Liver (tissue), 9 donors: ENCODE data around the gene TBC1D5. TPM values are rescaled to one million over a fixed set of nuclear protein-coding genes. Genes with fewer than 3 reads are reported as not detected.

Experiments
- DNase-seq: peaks from one replicate; pipeline ENCODE4 v3.0.0-alpha.2; 2017; ENCODE audit warnings: low spot score
- H3K27ac ChIP-seq, 2 donors: one replicate each; pipeline ENCODE4 v1.7.0; 2013; ENCODE audit warnings: inconsistent platforms in 2 of 2, low read length in 2 of 2, control low read depth in 1 of 2, low read depth in 1 of 2, mild to moderate bottlenecking in 1 of 2
- H3K27me3 ChIP-seq, 4 donors: one replicate each; pipeline versions ENCODE4 v1.6.1 to v1.7.0; 2013; ENCODE audit warnings: low read length in 3 of 4, inconsistent platforms in 1 of 4, mild to moderate bottlenecking in 1 of 4, moderate library complexity in 1 of 4; ENCODE audit not compliant: control insufficient read depth in 4 of 4, insufficient read depth in 4 of 4
- H3K36me3 ChIP-seq, 4 donors: one replicate each; pipeline versions ENCODE4 v1.6.1 to v1.7.0; 2013; ENCODE audit warnings: low read length in 3 of 4, mild to moderate bottlenecking in 3 of 4, low read depth in 1 of 4, moderate library complexity in 1 of 4; ENCODE audit not compliant: control insufficient read depth in 4 of 4, insufficient read depth in 3 of 4
- H3K4me1 ChIP-seq, 4 donors: one replicate each; pipeline versions ENCODE4 v1.6.1 to v1.7.0; 2013; ENCODE audit warnings: low read length in 3 of 4, mild to moderate bottlenecking in 3 of 4, moderate library complexity in 1 of 4; ENCODE audit not compliant: control insufficient read depth in 4 of 4, insufficient read depth in 4 of 4
- H3K4me3 ChIP-seq, 3 donors: one replicate each; pipeline versions ENCODE4 v1.6.1 to v1.7.0; 2013; ENCODE audit warnings: low read length in 3 of 3, control low read depth in 1 of 3, low read depth in 1 of 3, mild to moderate bottlenecking in 1 of 3
- H3K9ac ChIP-seq, 2 donors: one replicate each; pipeline ENCODE4 v1.7.0; 2013; ENCODE audit warnings: low read length in 2 of 2, mild to moderate bottlenecking in 2 of 2, moderate library complexity in 2 of 2, control low read depth in 1 of 2, low read depth in 1 of 2
- H3K9me3 ChIP-seq, 4 donors: one replicate each; pipeline versions ENCODE4 v1.6.1 to v1.7.0; 2013; ENCODE audit warnings: low read length in 3 of 4; ENCODE audit not compliant: control insufficient read depth in 4 of 4
- ATF3 ChIP-seq: IDR thresholded peaks from 2 replicates; pipeline ENCODE4 v1.6.1; 2016; ENCODE audit warnings: antibody characterized with exemption
- CTCF ChIP-seq: fragments of 150-350 bp; IDR thresholded peaks from 2 replicates; pipeline ENCODE4 v1.5.1; 2017; ENCODE audit warnings: improper control_type of control experiment, low read depth, low read length; ENCODE audit not compliant: missing input control
- EGR1 ChIP-seq, 2 donors: IDR thresholded peaks; 2 replicates each; pipeline ENCODE4 v1.6.1; 2016 to 2018; ENCODE audit warnings: antibody characterized with exemption in 2 of 2, low read depth in 2 of 2
- FOXA2 ChIP-seq: IDR thresholded peaks from 2 replicates; pipeline ENCODE4 v1.6.1; 2016; ENCODE audit warnings: antibody characterized with exemption
- GABPA ChIP-seq, 2 donors: IDR thresholded peaks in 1 of 2; conservative IDR thresholded peaks in 1 of 2; 2 replicates each; pipeline ENCODE4 v1.6.1; 2016; ENCODE audit warnings: antibody characterized with exemption in 2 of 2, mild to moderate bottlenecking in 1 of 2, moderate library complexity in 1 of 2
- NR2F2 ChIP-seq: IDR thresholded peaks from 2 replicates; pipeline ENCODE4 v1.6.1; 2016; ENCODE audit warnings: antibody characterized with exemption
- RAD21 ChIP-seq, 2 donors: IDR thresholded peaks; 2 replicates each; pipeline ENCODE4 v1.6.1; 2016; ENCODE audit warnings: antibody characterized with exemption in 2 of 2, mild to moderate bottlenecking in 2 of 2
- REST ChIP-seq: IDR thresholded peaks from 2 replicates; pipeline ENCODE4 v1.6.1; 2016; ENCODE audit warnings: antibody characterized with exemption, mild to moderate bottlenecking
- WGBS: extraction: QIAGEN DNeasy Blood & Tissue Kit; methylation state at CpG from one replicate; pipeline ENCODE4 v1.1.7; 2013; 5-methylcytosine and 5-hydroxymethylcytosine counted together
- polyA plus RNA-seq, 2 donors: library from polyadenylated mRNA; stranded (reverse) in 1 of 2; unstranded in 1 of 2; fragments of 200-250 nt in 1 of 2; fragments of >200 nt in 1 of 2; fragmentation: Nextera tagmentation in 1 of 2; extraction: Ambion mirVana in 1 of 2; gene quantifications; one replicate each; pipeline versions ENCODE4 v1.2.1 to v1.2.3, GENCODE V29; 2013 to 2015
- total RNA-seq, 2 donors: library from RNA; depleted of rRNA; stranded (reverse); fragments of >200 nt; gene quantifications; one replicate each; pipeline ENCODE4 v1.2.3, GENCODE V29; 2014
- donor health status: healthy.
- donor health status: healthy.
- donor health status: healthy.
- donor health status: healthy.
- donor health status: healthy.

The TBC1D5 gene
- total and polyA plus RNA-seq, 4 donors: 9.1 to 45.6 (median 25.6) TPM

- no peaks in the 10 kb centered on the region for H3K27me3 ChIP-seq
- WGBS: 62% methylated on average over 6 of the region's 6 CpGs
- H3K9me3 ChIP-seq: no peaks in the 10 kb centered on the region
- no peaks in the 10 kb centered on the region for H3K36me3 ChIP-seq
- no peak overlapping the region for H3K4me3 ChIP-seq
- no peak for TF ChIP-seq REST
- H3K4me1 ChIP-seq: no peaks in the 10 kb centered on the region
- no peak overlapping the region for H3K9ac ChIP-seq
- no peak for DNase-seq
- H3K27ac ChIP-seq: no peak overlapping the region
These were observed 403.3 kb downstream of the TBC1D5 start for GRCh38 chr3:17339132-17339575.

- no peaks in the 10 kb centered on the region for H3K9me3 ChIP-seq
- DNase-seq: no peak
- no peak overlapping the region for H3K4me3 ChIP-seq
- TF ChIP-seq RAD21 (IDR thresholded peaks at IDR 0.05) (no peak), REST (no peak), NR2F2 (peak; percentile 31), EGR1 (IDR thresholded peaks at IDR 0.05; ENCODE audit: low read depth in 2 of 2) (no peak), FOXA2 (no peak), ATF3 (no peak), CTCF (no peak), GABPA (IDR thresholded peaks at IDR 0.05 in 1 of 2, conservative IDR thresholded peaks at IDR 0.05 in 1 of 2) (no peak)
- no peak overlapping the region for H3K9ac ChIP-seq
- no peak overlapping the region for H3K27ac ChIP-seq
- no peaks in the 10 kb centered on the region for H3K36me3 ChIP-seq
- WGBS: 57% methylated on average over 3 of the region's 3 CpGs
- H3K4me1 ChIP-seq: no peaks in the 10 kb centered on the region
- no peaks in the 10 kb centered on the region for H3K27me3 ChIP-seq
These were observed 406.1 kb downstream of the TBC1D5 start for GRCh38 chr3:17336291-17336690.
